GM23338 (cell line): ENCODE results near the gene ATXN1L. TPM values are rescaled to one million over a fixed set of nuclear protein-coding genes. Genes with fewer than 3 reads are reported as not detected.
"Not testable (repeated sequence)": the region's sequence is repeated elsewhere in the genome, so short reads cannot be mapped to it uniquely, and the experiment has no call there.

Experiments
- ATAC-seq: fragments of 200-7000 bp; cut with Tn5 transposase; 3 replicates; pipeline ENCODE4 v1.9.1; 2020
- DNase-seq: peaks from one replicate; pipeline ENCODE4 v3.0.0-alpha.2; 2015; ENCODE audit warnings: low spot score
- H2AFZ ChIP-seq: fragments of 200-600 bp; sonication (generic); 2 replicates; pipeline ENCODE4 v1.8.0; 2016; ENCODE audit warnings: antibody characterized with exemption, mild to moderate bottlenecking, moderate library complexity
- H3F3A ChIP-seq: fragments of 200-600 bp; sonication (generic); replicated peaks from 2 replicates; pipeline ENCODE4 v1.8.0; 2017; ENCODE audit warnings: antibody characterized with exemption, mixed run types, low read depth
- H3K27ac ChIP-seq: fragments of 200-600 bp; sonication (generic); 2 replicates; pipeline ENCODE4 v1.6.1; 2016; ENCODE audit warnings: low read depth
- H3K27me3 ChIP-seq: fragments of 200-600 bp; sonication (generic); 2 replicates; pipeline ENCODE4 v1.8.0; 2016; ENCODE audit warnings: mild to moderate bottlenecking, mixed run types, moderate library complexity; ENCODE audit not compliant: insufficient read depth
- H3K36me3 ChIP-seq: fragments of 200-600 bp; sonication (generic); 2 replicates; pipeline ENCODE4 v1.8.0; 2016; ENCODE audit warnings: mild to moderate bottlenecking; ENCODE audit not compliant: insufficient read depth
- H3K4me1 ChIP-seq: fragments of 200-600 bp; sonication (generic); 2 replicates; pipeline ENCODE4 v1.8.0; 2016; ENCODE audit warnings: mild to moderate bottlenecking, moderate library complexity; ENCODE audit not compliant: insufficient read depth
- H3K4me2 ChIP-seq: fragments of 200-600 bp; sonication (generic); 2 replicates; pipeline ENCODE4 v1.7.1; 2017; ENCODE audit warnings: mixed run types
- H3K4me3 ChIP-seq: fragments of 200-600 bp; sonication (generic); 2 replicates; pipeline ENCODE4 v1.6.1; 2016; ENCODE audit warnings: mixed run types
- H3K79me2 ChIP-seq: fragments of 200-600 bp; sonication (generic); replicated peaks from 2 replicates; pipeline ENCODE4 v1.8.0; 2017; ENCODE audit warnings: mild to moderate bottlenecking; ENCODE audit not compliant: insufficient read depth
- H3K9me2 ChIP-seq: fragments of 200-600 bp; sonication (generic); 2 replicates; pipeline ENCODE4 v1.8.0; 2017; ENCODE audit not compliant: insufficient read depth
- H4K20me1 ChIP-seq: fragments of 200-600 bp; sonication (generic); replicated peaks from 2 replicates; pipeline ENCODE4 v1.8.0; 2017; ENCODE audit warnings: mild to moderate bottlenecking; ENCODE audit not compliant: insufficient read depth
- H3K27ac Mint-ChIP-seq: 2 replicates; pipeline ENCODE4 v1.8.0; 2020; ENCODE audit warnings: inconsistent platforms, mild to moderate bottlenecking, moderate library complexity, mixed read lengths
- H3K27me3 Mint-ChIP-seq: 3 replicates; pipeline ENCODE4 v1.8.0; 2022; ENCODE audit warnings: low read depth, mild to moderate bottlenecking, moderate library complexity, mixed read lengths, inconsistent platforms; ENCODE audit not compliant: insufficient read depth, poor library complexity
- H3K36me3 Mint-ChIP-seq: 3 replicates; pipeline ENCODE4 v1.8.0; 2021; ENCODE audit warnings: low read depth, mild to moderate bottlenecking, inconsistent platforms, moderate library complexity, mixed read lengths
- H3K4me1 Mint-ChIP-seq: 3 replicates; pipeline ENCODE4 v1.8.0; 2020; ENCODE audit warnings: mild to moderate bottlenecking, inconsistent platforms, mixed read lengths
- H3K4me3 Mint-ChIP-seq: 3 replicates; pipeline ENCODE4 v1.8.0; 2021; ENCODE audit warnings: moderate library complexity, mild to moderate bottlenecking, inconsistent platforms, mixed read lengths
- H3K9me3 Mint-ChIP-seq: 3 replicates; pipeline ENCODE4 v1.8.0; 2020; ENCODE audit warnings: moderate library complexity, mild to moderate bottlenecking, inconsistent platforms, mixed read lengths
- ETS1 ChIP-seq: IDR thresholded peaks from 2 replicates; pipeline ENCODE4 v1.6.1; 2016; ENCODE audit warnings: antibody characterized with exemption
- EZH2 ChIP-seq: fragments of 200-600 bp; sonication (generic); IDR thresholded peaks from one replicate; pipeline ENCODE4 v1.8.0; 2017; ENCODE audit warnings: antibody characterized with exemption, mild to moderate bottlenecking, low read depth; ENCODE audit not compliant: unreplicated experiment
- EZH2phosphoT487 ChIP-seq: fragments of 200-600 bp; sonication (generic); IDR thresholded peaks from one replicate; pipeline ENCODE4 v1.8.1; 2018; ENCODE audit warnings: antibody characterized with exemption; ENCODE audit not compliant: unreplicated experiment
- JUNB ChIP-seq: IDR thresholded peaks from one replicate; pipeline ENCODE4 v1.6.1; 2016; ENCODE audit warnings: antibody characterized with exemption; ENCODE audit not compliant: unreplicated experiment
- POLR2AphosphoS5 ChIP-seq: IDR thresholded peaks from 2 replicates; pipeline ENCODE4 v1.6.1; 2016; ENCODE audit warnings: antibody characterized with exemption, low read depth
- REST ChIP-seq: IDR thresholded peaks from one replicate; pipeline ENCODE4 v1.6.1; 2018; ENCODE audit warnings: antibody characterized with exemption; ENCODE audit not compliant: unreplicated experiment
- STAT1 ChIP-seq: IDR thresholded peaks from one replicate; pipeline ENCODE4 v1.6.1; 2016; ENCODE audit warnings: antibody characterized with exemption; ENCODE audit not compliant: unreplicated experiment
- ZNF114 ChIP-seq: fragments of 250-450 bp; sonication (Bioruptor Pico); IDR thresholded peaks from 2 replicates; pipeline ENCODE4 v1.5.0; 2020; ENCODE audit warnings: mild to moderate bottlenecking, moderate library complexity
- ZNF331 ChIP-seq: fragments of 250-450 bp; sonication (Bioruptor Pico); IDR thresholded peaks from 2 replicates; pipeline ENCODE4 v1.5.0; 2020; ENCODE audit warnings: low read depth, mild to moderate bottlenecking, moderate library complexity
- polyA plus RNA-seq: library from polyadenylated mRNA; unstranded; fragments of >200 nt; fragmentation: Nextera tagmentation; extraction: Ambion mirVana; gene quantifications from 2 replicates; pipeline ENCODE4 v1.2.1, GENCODE V29; 2016
- total RNA-seq: library from RNA; depleted of rRNA; stranded (reverse); fragments of >200 nt; shearing (Covaris generic); gene quantifications from 2 replicates; pipeline ENCODE4 v1.2.3, GENCODE V29; 2014

ATXN1L gene
- total and polyA plus RNA-seq, 2 experiments from 2014 or later, result 8.5 to 22.1 TPM

DNA sequence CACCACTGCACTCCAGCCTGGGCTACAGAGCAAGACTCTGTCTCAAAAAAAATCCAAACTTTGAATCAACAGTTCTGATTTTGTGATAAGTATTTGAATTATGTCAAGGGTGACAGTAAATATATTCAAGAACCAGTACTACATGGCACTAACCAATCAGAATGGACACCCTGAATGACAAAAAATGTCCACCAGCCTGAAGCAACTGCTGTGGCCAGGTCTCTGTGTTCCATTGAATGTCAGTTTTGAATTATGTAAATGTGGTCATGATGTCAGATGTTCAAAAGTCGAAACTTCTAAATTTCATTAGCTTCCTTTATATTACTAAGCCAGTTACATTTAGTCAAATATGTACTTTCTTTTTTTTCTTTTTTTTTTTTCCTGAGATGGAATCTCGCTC lies 15.4 kb upstream of the ATXN1L start:
- H3K27me3 Mint-ChIP-seq, result peaks cover 1% of the 10 kb centered on the region
- ATAC-seq (no peak), DNase-seq (no peak)

GRCh38 chr16:71831698-71832097 lies 14.1 kb upstream of the ATXN1L start:
- H3K4me3 ChIP-seq, H2AFZ ChIP-seq, H3K9me3 Mint-ChIP-seq, H3K27ac ChIP-seq, H3K9me2 ChIP-seq, H3K27me3 Mint-ChIP-seq, H3K4me3 Mint-ChIP-seq, ATAC-seq, H3K4me1 ChIP-seq, DNase-seq, H3K36me3 ChIP-seq, H3K27ac Mint-ChIP-seq, H3K36me3 Mint-ChIP-seq, H4K20me1 ChIP-seq, H3K4me2 ChIP-seq, H3F3A ChIP-seq, H3K79me2 ChIP-seq, H3K27me3 ChIP-seq, H3K4me1 Mint-ChIP-seq: not testable (repeated sequence)

More for the DNA sequence above, 15.4 kb upstream of the ATXN1L start:
- Histone ChIP-seq H3K9me2 (no peaks in the 10 kb centered on the region), H3K4me1 (no peaks in the 10 kb centered on the region), H2AFZ (peak overlapping the region; percentile 28; the same call in 1 of the 2 replicates), H3K4me2 (no peak overlapping the region), H4K20me1 (no peaks in the 10 kb centered on the region), H3K27me3 (no peaks in the 10 kb centered on the region), H3K79me2 (no peaks in the 10 kb centered on the region), H3F3A (no peaks in the 10 kb centered on the region), H3K36me3 (no peaks in the 10 kb centered on the region), H3K27ac (no peak overlapping the region), H3K4me3 (no peak overlapping the region)
- no peak for TF ChIP-seq EZH2phosphoT487
- no peak for TF ChIP-seq ETS1
- no peak for TF ChIP-seq ZNF331 (CRISPR knock-in tag)
- no peak for TF ChIP-seq JUNB
- TF ChIP-seq ZNF114 (CRISPR knock-in tag), result no peak
- no peak for TF ChIP-seq EZH2
- TF ChIP-seq REST, result no peak
- no peak for TF ChIP-seq STAT1
- TF ChIP-seq POLR2AphosphoS5, result no peak
- H3K27ac Mint-ChIP-seq, result no peak overlapping the region
- no peak overlapping the region for H3K4me3 Mint-ChIP-seq
- H3K36me3 Mint-ChIP-seq, result no peaks in the 10 kb centered on the region
- no peaks in the 10 kb centered on the region for H3K9me3 Mint-ChIP-seq
- H3K4me1 Mint-ChIP-seq, result no peaks in the 10 kb centered on the region

- H3K79me2 ChIP-seq, ATAC-seq, H4K20me1 ChIP-seq, H3K4me2 ChIP-seq, H3F3A ChIP-seq, H3K27me3 ChIP-seq, H3K27ac ChIP-seq, H3K36me3 Mint-ChIP-seq, H3K9me2 ChIP-seq, H3K27me3 Mint-ChIP-seq, H3K4me3 Mint-ChIP-seq, H3K4me1 ChIP-seq, H3K36me3 ChIP-seq, H3K27ac Mint-ChIP-seq, H3K4me3 ChIP-seq, H2AFZ ChIP-seq, DNase-seq, H3K9me3 Mint-ChIP-seq, H3K4me1 Mint-ChIP-seq: not testable (repeated sequence)
These were observed 13.7 kb upstream of the ATXN1L start for GRCh38 chr16:71832112-71832511.
